GM19351 (cell line): ENCODE data around the gene DLG5.

Experiments used
- ATAC-seq: cut with Tn5 transposase; IDR thresholded peaks from one replicate; pipeline ENCODE4 v1.9.1; 2021; ENCODE audit warnings: mild to moderate bottlenecking, moderate library complexity; ENCODE audit not compliant: unreplicated experiment

DLG5 gene

DNA sequence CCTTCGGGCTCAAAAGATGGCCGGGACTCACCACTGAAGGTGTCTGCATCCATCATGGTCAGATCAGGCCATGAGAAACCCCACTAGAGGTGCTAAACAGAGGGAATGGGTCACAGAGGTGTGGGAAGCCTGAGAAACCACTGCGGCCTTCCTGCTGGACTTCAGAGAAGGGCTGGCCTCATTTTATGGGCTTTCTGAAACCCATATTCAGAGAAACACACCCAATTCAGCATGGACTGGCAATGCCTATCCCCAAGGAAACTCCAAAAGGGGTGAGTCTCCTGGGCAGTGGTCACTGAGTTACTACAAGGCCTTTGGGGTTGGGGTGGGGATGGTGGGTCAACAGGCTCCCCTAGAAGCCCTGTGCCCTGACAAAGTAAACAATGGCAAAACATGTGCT is 58.0 kb downstream of the DLG5 start:
- ATAC-seq: no peak

DNA sequence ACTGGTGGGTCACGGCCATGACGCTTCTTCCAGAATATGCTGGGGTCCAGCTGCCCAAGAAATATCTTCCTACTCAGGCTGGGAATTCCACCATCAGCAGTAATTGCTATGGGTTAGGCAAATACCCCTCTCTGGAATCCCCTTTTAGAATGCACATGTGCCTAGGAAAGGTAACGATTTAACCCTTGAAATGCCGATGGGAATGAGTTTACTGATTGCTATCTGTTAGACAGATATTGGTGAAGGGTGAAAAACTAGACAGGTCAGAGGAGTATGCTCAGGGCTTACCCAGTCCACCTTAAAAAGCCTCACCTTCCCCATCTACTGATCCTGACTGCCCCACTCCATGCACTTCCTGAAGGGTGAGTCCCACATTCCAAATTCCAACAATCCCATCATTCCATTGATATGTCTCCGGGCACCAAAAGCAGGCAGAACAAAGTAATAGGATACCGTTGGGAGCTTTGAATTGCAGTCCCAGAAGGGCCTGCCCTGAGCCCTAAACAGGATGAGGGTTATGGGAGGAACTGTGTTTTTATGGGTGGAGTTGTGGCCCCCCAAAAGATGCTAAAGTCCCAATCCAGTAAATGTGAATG is 59.3 kb downstream of the DLG5 start:
- no peak for ATAC-seq

DNA sequence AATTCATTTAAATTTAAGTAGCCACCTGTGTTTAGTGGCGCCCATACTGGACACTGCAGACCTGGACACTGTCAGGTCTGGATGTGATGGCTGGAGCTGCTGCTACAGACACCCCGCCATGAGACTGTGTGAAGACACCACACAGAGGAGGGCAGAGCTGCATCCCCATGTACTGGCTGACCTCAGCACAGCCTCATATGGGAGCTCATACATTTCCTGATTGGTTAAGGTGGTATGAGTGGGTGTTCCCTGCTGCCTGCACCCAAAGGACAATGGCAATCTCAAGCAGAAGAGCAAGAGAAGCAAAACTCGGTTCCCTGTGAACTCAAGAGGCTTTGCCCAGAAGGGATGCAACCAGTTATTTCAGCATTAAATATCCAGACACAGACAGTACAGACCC is 60.0 kb downstream of the DLG5 start:
- no peak for ATAC-seq

DNA sequence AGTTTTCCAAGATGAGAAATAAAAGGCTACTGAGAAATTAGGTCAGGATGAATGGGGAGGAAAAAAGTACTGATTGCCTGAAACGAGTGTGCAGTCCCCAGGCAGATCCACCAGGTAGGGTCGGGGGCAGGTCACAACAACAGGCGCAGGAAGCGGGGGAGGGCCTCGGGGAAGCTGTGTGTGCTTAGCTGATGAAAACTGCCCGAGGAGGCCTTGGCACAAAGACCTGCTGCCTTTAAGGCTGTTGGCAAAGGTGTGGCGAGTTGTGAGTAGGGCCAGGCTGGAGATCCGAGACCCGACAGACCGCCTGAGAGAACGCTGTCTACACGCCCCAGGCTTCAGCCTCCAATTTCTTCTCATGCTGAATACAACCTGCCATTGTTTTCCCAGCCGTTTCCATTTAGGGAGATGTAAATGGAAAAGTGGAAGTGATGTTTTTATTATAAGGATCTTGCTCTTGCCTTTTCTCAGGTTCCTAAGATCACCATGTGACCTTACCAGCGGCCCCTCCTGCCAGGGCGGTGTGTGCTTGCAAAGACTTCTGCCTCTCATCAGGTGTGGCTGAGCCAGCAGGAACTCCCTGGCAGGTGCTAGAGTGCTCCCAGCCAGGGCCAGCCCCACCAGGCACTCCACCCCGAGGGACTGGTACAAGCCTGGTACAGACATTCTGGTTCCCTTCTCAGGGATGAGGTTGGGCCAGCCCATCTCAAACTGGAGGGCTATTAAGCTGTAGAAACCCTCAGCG is 60.8 kb downstream of the DLG5 start:
- no peak for ATAC-seq

DNA sequence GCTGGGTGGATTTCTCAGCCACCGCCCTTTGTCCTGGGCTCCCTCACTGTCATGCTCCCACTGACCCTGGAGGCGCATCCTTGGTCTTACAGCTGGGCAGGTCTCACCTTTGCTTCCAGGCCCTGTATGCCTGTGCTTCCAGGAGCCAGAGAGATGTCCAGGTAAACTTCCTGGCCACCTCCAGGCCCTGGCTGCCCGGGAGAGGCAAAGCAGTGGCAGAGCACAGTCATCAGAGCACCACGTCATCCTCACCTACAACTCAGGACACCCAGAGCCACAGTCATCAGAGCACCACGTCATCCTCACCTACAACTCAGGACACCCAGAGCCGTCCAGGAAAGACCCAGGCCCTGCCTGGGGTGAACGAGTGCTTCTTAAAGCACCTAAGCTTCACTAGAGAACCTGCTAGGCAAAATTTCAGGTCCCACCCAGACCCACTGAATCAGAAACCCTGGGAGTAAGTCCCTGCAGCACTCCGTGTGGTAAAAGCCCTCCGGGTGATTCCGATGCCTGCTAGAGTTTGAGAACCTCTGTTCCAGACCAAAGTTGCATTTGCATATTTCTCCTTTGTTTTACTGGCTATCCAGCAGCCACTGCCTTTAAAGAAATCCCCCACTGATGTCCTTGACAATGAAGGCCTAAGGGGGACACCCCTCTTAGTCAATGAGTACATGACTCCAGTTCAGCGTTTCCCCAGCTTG is 62.3 kb downstream of the DLG5 start:
- no peak for ATAC-seq

DNA sequence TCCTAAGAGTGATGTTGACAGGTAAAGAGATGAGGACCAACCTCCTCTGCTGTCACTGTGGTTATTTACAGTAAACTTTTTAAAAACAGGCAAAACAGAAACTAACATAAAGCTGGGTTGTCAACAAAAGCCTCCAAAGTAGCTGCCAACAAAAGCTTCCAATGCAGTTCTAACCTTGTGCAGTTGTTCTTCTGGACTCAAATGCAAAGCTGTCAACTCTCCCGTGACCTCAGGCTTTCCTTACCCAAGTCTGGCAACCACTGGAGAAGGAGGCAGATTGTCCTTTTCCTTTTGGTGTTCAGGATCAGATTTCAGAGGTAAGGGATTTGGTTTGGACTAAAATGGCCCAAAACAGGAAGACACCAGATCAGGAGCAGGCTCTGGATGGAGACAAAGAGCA is 63.1 kb downstream of the DLG5 start:
- no peak for ATAC-seq

DNA sequence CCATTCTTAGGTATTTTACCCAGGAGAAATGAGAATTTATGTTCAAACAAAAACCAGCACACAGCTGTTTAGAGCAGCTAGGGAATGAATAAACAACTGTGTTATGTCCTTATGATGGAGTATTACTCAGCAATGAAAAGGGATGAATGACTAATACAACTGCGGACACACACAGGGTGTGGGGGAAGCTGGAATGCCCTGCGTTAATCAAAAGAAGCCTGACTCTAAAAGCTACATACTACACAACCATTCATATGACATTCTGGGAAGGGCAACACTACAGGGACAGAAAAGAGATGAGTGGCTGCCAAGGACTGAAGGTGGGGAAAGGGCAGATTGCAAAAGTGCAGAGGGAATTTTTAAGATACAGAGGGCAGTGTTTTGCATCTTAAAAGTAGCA is 64.0 kb downstream of the DLG5 start:
- ATAC-seq: no peak

DNA sequence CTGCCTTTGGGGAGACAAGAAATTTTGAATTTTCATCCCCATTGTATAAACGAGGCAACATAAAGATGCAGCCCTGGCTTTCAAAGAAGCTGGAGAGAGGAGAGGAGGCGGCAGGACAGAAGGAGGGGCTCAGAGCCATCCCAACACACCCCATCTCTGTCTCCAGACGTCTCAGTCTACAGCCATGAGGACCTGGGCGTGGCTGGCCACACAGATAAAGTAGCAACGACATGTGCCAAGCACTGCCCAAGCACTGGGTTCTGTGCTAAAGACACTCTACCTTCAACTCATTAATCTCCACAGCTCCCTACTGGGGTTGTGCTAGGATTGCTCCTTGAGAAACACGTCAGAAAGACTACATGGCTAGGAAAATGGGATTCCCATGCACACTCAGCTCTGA is 65.2 kb downstream of the DLG5 start:
- ATAC-seq: no peak

DNA sequence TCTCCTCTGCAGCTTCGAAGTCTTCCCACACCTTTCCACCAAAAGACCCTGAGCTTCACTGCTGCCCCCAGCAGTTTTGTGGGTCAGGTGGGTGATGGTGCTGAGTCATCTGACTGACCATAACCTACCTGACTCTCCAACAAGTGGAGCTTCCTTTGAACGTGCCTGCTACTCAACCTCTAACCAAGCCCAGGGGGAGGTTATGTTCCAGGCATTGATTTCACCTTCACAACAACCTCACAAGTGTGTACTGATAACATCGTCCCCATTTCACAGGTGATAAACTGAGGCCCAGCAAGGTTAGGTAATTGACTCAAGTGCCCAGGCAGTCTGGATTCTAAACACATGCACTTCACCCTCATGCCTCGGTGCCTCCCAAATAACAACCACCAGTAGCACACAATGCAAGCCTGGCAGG is 66.7 kb downstream of the DLG5 start:
- no peak for ATAC-seq

DNA sequence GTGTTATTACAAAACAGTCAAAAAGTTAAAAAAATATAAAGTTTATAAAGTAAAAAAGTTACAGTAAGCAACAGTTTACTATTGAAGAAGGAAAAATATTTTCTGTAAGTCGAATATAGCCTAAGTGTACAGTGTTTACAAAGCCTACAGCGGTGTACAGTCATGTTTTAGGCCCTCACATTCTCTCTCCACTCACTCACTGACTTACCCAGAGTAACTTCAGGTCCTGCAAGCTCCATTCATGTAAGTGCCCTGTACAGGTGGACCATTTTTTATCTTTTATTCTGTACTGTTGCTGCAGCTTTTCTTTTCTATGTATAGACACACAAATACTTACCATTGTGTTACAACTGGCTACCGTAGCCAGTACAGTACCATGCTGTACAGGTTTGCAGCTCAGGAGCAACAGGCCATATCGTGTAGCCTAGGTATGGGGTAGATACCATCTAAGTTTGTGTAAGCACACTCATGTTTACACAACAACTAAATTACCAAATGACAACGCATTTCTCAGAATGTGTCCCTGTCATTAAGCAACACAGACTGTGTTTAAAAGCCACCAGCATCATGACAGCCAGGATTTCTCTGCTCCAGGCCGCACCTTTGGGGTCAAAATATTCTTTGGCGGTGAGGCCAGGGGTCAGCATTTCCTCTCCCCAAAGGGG is 67.2 kb downstream of the DLG5 start:
- ATAC-seq: no peak

DNA sequence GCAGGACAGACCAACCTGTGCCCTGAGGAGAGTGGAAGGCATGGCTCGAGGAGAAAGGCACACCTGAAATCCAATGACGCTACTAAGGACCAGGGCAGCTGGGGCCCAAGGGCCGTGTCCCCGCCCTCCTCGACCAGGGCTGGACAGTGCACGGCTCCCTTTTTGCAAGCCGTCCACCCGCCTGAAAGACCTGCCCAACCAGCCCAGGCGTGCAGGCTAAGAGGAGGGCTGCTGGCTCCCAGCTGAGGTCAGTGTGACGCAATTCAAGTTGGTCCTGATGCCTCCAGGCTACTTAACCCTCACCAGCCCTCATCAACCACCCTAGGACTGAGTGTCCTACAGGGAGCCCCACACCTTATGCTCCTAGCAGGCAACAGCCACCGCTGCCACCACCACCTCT is 69.3 kb downstream of the DLG5 start:
- ATAC-seq: no peak

DNA sequence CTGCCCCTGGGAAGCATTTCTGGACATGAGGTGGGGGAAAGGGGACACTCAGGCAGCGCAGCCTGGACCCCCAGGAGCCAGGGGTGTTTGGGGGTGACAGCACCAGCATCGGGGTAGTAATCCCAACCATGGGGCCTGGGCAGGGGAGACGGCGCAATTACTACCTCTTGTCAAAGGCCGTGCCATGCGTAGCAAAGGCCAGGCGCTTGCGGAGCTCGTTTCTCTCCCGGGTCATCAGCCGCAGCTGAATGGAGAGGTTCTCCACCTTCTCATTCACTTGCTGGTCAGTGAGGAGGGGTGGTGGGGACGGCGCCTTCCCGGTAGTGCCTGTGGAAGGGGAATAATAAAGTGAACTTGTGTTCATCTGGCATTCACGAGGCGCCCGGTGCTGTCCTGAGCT is 70.0 kb downstream of the DLG5 start:
- no peak for ATAC-seq

DNA sequence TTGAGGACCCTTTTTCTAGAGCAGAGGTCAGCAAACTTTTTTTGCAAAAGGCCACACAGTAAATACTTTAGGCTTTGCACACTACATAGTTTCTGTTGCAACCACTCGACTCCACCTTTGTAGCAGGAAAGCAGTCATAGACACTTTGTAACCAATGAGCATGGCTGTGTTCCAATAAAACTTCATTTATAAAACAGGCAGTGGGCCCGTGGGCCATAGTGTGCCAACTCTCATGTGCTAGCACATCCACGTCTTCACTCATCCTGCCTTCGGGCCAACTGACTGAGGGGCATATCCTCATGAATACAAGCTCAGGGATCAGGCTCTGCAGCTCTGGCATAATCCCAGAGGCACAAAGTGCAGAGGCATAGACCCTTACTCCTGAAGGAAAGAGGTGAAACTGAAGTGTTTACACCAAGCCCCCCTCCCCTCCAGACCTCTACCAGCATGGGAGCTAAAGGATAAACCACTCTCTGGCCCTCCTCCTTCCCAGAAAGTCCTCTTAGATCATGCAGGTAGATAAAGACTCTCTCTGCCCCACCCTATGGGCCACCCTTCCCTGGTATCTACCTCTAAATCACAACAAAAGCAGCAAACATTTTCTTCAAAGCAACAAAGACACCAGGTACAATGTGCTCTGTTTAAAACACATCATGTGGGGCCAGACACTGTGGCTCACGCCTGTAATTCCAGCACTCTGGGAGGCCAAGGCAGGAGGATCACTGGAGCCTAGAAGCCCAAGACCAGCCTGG is 71.0 kb downstream of the DLG5 start:
- no peak for ATAC-seq

DNA sequence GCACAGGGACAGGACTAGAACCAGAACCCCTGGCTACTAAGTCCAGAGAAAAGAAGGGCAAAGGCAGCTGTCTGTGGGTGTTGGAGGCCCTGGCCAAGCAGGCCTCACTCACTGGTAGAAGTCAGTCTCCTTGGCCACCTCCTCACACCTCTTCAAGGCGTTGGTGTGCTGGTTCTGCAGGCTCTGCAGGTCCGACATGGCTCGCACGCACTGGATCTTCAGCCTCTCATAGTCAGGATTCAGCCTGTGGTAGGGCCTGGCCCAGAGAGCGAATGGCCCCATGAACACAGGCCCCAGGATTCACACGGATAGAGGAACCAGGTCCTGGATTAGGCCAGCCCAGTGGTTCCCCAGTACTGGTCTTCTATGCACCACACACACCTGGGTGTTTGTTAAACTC is 72.4 kb downstream of the DLG5 start:
- no peak for ATAC-seq

DNA sequence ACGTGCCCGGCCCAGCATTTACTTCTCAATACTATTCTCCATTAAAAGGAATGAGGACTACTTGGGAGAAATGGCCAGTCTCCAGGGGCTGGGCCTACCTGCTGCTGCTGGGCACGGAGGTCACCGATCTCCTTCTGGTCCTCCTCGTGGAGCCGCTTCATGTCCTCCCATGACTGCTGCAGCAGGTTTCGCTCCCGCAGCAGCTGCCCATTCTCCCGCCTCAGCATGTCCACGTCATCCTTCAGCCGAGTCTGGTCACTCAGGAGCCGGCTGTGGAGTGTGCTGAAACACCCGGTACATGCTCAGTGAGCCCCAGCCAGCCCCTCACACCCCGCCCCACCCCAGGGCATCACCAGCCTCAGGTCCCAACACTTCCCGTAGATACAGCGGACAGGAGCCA is 73.3 kb downstream of the DLG5 start:
- ATAC-seq: no peak

DNA sequence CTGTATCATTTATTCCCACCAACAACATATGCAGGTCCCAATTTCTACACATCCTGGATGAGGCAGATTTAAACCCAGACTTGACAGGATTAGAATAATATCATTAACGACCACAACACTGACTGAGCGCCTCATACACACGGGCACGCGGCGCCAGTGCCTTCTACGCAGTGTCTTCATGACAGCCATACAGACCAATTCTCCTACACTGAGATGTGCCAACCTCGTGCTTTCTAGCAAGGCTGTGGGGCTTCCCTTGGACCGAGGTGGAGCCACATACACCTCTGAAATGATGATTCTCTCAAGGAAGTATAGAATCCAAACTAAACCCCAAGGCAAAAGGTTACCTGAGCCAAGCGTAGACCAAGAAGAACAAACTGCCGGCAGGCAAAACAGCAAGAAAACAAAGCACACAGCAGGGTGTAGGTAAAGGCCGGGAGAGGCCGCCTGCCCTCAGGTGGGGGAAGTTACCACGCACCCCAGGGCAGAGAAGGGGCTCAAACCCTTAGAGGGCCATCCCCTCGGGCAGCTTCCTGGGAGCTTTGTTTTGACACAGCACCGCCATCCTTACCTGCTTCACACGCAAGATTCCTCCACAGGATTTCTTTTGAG is 75.8 kb downstream of the DLG5 start:
- no peak for ATAC-seq

DNA sequence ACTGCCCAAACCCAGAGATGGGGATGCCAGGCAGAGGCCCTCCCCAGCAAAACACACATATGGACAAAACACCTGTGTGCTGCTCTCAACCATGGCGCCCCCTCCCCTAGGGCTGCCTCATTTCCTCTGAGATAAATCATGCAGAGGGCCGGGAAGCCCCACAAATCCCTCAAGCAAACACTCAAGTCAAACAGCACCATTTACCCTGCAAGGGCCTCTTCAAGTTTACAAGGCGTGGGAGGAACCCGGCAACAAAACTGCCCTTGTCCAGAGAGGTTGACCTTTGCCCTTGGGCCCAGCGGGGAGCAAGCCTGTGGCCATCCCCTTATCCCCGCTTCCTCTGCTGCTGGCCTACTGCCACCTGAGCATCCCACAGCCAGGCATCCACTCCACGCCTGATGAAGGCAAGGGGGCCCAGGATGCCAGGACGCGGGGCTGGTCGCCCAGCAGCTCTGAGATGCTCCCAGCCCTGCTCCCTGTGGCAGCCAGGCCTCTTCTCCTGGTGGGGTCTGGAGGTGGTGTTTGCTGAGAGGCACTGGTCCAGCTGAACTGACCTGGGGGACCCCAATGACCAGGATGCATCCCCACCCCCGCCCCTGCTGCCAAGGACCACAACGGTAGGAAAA is 77.4 kb downstream of the DLG5 start:
- ATAC-seq: peak; percentile 53

DNA sequence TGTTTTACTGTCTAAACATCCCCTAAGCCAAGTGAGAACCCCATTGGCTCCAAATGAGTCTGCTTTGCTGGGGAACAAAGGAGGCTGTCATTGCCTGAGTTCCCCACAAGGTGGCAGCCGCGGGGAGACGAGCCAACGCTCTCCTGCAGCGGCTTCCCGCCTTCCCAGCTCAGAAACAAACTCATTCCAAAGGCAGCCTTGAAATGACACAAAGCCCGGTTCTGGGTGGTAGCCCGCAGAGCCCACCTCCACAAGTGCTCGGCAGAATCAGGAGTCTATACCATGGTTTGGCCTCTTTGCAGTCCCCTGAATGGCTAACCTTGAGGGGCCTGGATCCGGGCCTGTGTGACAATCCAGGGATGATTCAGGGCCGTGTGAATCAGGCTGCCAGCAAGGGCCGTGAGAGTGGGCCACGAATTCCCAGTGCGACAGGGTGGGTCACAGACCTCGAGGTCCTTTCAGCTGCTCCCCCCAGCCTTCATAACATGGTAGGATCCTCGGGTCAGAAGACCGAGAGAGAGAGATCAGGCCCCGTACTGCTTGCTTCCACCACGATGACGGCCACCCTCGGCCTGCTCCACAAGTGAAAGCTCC is 79.7 kb downstream of the DLG5 start:
- peak; percentile 82 for ATAC-seq

DNA sequence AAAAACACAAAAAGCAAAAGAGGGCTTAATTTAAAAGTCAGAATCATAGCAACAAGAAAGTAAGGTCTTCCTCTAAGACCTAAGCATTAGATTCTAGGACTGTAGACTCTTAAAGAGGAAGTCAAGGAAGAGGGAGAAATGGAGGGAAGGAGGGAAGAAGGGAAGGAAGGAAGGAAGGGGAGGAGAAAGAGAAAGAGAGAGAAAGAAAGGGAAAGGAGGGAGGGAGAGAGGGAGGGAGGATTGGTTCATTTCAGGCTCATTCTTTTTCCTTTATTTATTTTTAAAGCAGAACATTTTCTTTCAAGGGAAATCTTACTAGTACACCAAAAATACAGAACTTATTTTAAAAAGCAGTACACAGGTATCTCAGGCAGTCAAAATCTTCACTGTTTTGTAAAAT is 81.1 kb downstream of the DLG5 start:
- ATAC-seq: no peak
